Panc1 (cell line): Measurements from ENCODE around the gene MREG.

Experiments used
- CTCF ChIP-seq: fragments of 450-650 bp; IDR thresholded peaks from 2 replicates; pipeline ENCODE4 v1.5.1; 2017; ENCODE audit warnings: mild to moderate bottlenecking
- POLR2AphosphoS5 ChIP-seq: IDR thresholded peaks from 2 replicates; pipeline ENCODE4 v1.6.1; 2012; ENCODE audit warnings: mild to moderate bottlenecking, low read depth, low read length, moderate library complexity
- SIN3A ChIP-seq: IDR thresholded peaks from 2 replicates; pipeline ENCODE4 v1.6.1; 2012; ENCODE audit warnings: low read depth, mild to moderate bottlenecking, low read length, moderate library complexity, borderline replicate concordance; ENCODE audit not compliant: insufficient read depth
- TF ChIP-seq, protein P1 (sequence below), 2 experiments: IDR thresholded peaks; 2 replicates each; pipeline ENCODE4 v1.6.1; 2011 to 2012; ENCODE audit warnings: low read depth in 2 of 2, control low read depth in 1 of 2, low read length in 1 of 2, mild to moderate bottlenecking in 1 of 2, moderate library complexity in 1 of 2; ENCODE audit not compliant: insufficient read depth in 1 of 2

DNA sequence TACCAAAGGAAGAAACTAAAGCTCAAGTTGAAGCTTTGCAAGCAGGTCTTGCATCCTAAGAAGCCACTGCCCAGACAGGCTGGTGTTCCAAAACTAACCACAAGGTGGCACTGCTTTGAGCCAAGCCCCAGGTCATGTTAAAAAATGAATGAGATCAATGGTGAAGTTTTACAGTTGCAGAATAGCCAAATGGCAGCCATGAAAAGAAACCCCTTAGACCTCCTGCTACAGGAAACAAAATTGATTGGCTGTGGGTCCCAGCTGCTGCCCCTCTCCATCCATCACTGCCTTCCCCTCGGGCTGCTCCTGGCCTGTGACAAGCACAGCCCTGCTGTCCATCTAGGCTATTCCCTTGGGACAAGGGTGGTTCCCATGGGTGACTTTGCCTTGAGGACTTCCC, 20.7 kb upstream of the MREG start:
- peak; percentile 92 for TF ChIP-seq CTCF
- TF ChIP-seq, protein P1, sequence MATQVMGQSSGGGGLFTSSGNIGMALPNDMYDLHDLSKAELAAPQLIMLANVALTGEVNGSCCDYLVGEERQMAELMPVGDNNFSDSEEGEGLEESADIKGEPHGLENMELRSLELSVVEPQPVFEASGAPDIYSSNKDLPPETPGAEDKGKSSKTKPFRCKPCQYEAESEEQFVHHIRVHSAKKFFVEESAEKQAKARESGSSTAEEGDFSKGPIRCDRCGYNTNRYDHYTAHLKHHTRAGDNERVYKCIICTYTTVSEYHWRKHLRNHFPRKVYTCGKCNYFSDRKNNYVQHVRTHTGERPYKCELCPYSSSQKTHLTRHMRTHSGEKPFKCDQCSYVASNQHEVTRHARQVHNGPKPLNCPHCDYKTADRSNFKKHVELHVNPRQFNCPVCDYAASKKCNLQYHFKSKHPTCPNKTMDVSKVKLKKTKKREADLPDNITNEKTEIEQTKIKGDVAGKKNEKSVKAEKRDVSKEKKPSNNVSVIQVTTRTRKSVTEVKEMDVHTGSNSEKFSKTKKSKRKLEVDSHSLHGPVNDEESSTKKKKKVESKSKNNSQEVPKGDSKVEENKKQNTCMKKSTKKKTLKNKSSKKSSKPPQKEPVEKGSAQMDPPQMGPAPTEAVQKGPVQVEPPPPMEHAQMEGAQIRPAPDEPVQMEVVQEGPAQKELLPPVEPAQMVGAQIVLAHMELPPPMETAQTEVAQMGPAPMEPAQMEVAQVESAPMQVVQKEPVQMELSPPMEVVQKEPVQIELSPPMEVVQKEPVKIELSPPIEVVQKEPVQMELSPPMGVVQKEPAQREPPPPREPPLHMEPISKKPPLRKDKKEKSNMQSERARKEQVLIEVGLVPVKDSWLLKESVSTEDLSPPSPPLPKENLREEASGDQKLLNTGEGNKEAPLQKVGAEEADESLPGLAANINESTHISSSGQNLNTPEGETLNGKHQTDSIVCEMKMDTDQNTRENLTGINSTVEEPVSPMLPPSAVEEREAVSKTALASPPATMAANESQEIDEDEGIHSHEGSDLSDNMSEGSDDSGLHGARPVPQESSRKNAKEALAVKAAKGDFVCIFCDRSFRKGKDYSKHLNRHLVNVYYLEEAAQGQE (IDR thresholded peaks at IDR 0.05; ENCODE audit: insufficient read depth in 1 of 2, low read depth in 2 of 2, low read length in 1 of 2), result no peak
- no peak for TF ChIP-seq SIN3A
- no peak for TF ChIP-seq POLR2AphosphoS5
